ENCODE measurements around the gene ARMC6.

The ARMC6 gene

GRCh38 chr19:19032420-19033175 lies 805 bp upstream of the ARMC6 start (continued):
- peak; percentile 90; the same call in 1 of the 2 replicates for TF ChIP-seq PBX3 (CRISPR knock-in tag; IDR thresholded peaks at IDR 0.05)
- no peak for TF ChIP-seq ZSCAN23 (tag by site-specific recombination; IDR thresholded peaks at IDR 0.05)
- TF ChIP-seq ZBTB8A (tag by site-specific recombination; IDR thresholded peaks at IDR 0.05): peak; percentile 70
- TF ChIP-seq GLI2 (tag by site-specific recombination; IDR thresholded peaks at IDR 0.05; ENCODE audit: borderline replicate concordance, low read depth): no peak
- no peak for TF ChIP-seq ZBTB11 (tag by site-specific recombination; conservative IDR thresholded peaks at IDR 0.05; ENCODE audit: low read depth)
- TF ChIP-seq ZNF302 (tag by site-specific recombination; IDR thresholded peaks at IDR 0.05; ENCODE audit: low read depth): no peak
- no peak for TF ChIP-seq REST (tag by site-specific recombination; IDR thresholded peaks at IDR 0.05)
- no peak for TF ChIP-seq ZNF610 (tag by site-specific recombination; IDR thresholded peaks at IDR 0.05; ENCODE audit: borderline replicate concordance)
- no peak for TF ChIP-seq GFI1B (tag by site-specific recombination; IDR thresholded peaks at IDR 0.05)
- TF ChIP-seq ZNF555 (tag by site-specific recombination; conservative IDR thresholded peaks at IDR 0.05): no peak
- TF ChIP-seq ZNF274 (IDR thresholded peaks at IDR 0.05; ENCODE audit: low read length): no peak
- no peak for TF ChIP-seq ZNF274 (tag by site-specific recombination; IDR thresholded peaks at IDR 0.05; ENCODE audit: borderline replicate concordance)
- no peak for TF ChIP-seq ZNF214 (tag by site-specific recombination; IDR thresholded peaks at IDR 0.05; ENCODE audit: borderline replicate concordance)
- no peak for TF ChIP-seq ZNF23 (tag by site-specific recombination; IDR thresholded peaks at IDR 0.05; ENCODE audit: borderline replicate concordance)
- TF ChIP-seq ZNF146 (tag by site-specific recombination; IDR thresholded peaks at IDR 0.05): no peak
- TF ChIP-seq ZBTB6 (tag by site-specific recombination; IDR thresholded peaks at IDR 0.05): no peak
- no peak for TF ChIP-seq HIC1 (tag by site-specific recombination; IDR thresholded peaks at IDR 0.05)
- TF ChIP-seq ZNF398 (tag by site-specific recombination; IDR thresholded peaks at IDR 0.05): no peak
- no peak for TF ChIP-seq INSM2 (tag by site-specific recombination; IDR thresholded peaks at IDR 0.05)
- TF ChIP-seq ZNF366 (tag by site-specific recombination; conservative IDR thresholded peaks at IDR 0.05): no peak
- peak; percentile 11 for TF ChIP-seq ZBTB26 (tag by site-specific recombination; optimal IDR thresholded peaks at IDR 0.05)
- no peak for TF ChIP-seq ZNF169 (tag by site-specific recombination; IDR thresholded peaks at IDR 0.05)

All from HEK293 (cell line).